HEK293 (cell line): Measurements from ENCODE around the gene CST9.

ENCODE experiments used
- CTCF ChIA-PET: fragments of 350-600 bp; formaldehyde crosslinking; extraction: SDS; loops from one replicate; lab custom pipeline; 2021; ENCODE audit warnings: antibody characterized with exemption; lab: Yijun Ruan, JAX
- POLR2A ChIA-PET: fragments of 300-600 bp; formaldehyde crosslinking; extraction: SDS; loops from one replicate; lab custom pipeline; 2020; ENCODE audit warnings: antibody characterized with exemption, inconsistent platforms; lab: Yijun Ruan, JAX
- H3K27ac ChIP-seq: fragments of 200-500 bp; sonication (Bioruptor generic); 2 replicates; pipeline ENCODE4 v1.5.1; 2014; ENCODE audit warnings: low read depth, low read length, control low read depth, inconsistent platforms; ENCODE audit errors: extremely low read depth
- H3K36me3 ChIP-seq, 2 experiments: fragments of 200-500 bp in 1 of 2; sonication (Bioruptor generic) in 1 of 2; 1 replicate in 1 of 2; 2 replicates in 1 of 2; pipeline ENCODE4 v1.5.1; 2014 to 2017; ENCODE audit warnings: inconsistent platforms in 2 of 2, low read length in 2 of 2; ENCODE audit not compliant: control insufficient read depth in 2 of 2, insufficient read depth in 1 of 2
- H3K4me1 ChIP-seq: fragments of 200-500 bp; sonication (Bioruptor generic); 2 replicates; pipeline ENCODE4 v1.5.1; 2014; ENCODE audit warnings: mild to moderate bottlenecking, low read length, inconsistent platforms; ENCODE audit not compliant: control insufficient read depth, insufficient read depth
- H3K4me3 ChIP-seq: 2 replicates; pipeline ENCODE4 v1.5.1; 2011; ENCODE audit warnings: low read depth, mild to moderate bottlenecking, control low read depth, low read length, moderate library complexity
- H3K9me3 ChIP-seq: fragments of 200-500 bp; sonication (Bioruptor generic); 2 replicates; pipeline ENCODE4 v1.5.1; 2014; ENCODE audit warnings: low read depth, low read length, inconsistent platforms; ENCODE audit not compliant: control insufficient read depth, insufficient read depth
- BCL11A ChIP-seq: fragments of 450-650 bp; formaldehyde crosslinking; IDR thresholded peaks from 2 replicates; pipeline ENCODE4 v1.5.1; 2016; ENCODE audit warnings: low read depth, missing biosample characterization, missing genetic modification characterization
- SP7 ChIP-seq: fragments of 450-650 bp; formaldehyde crosslinking; IDR thresholded peaks from 2 replicates; pipeline ENCODE4 v1.5.1; 2016; ENCODE audit warnings: missing biosample characterization, missing genetic modification characterization
- TCF7L2 ChIP-seq: IDR thresholded peaks from 2 replicates; pipeline ENCODE4 v1.6.1; 2011; ENCODE audit warnings: low read depth, mild to moderate bottlenecking, inconsistent platforms, low read length, moderate library complexity, borderline replicate concordance
- WT1 ChIP-seq: fragments of 450-650 bp; formaldehyde crosslinking; IDR thresholded peaks from 2 replicates; pipeline ENCODE4 v1.5.1; 2016; ENCODE audit warnings: missing biosample characterization, missing genetic modification characterization
- ZBTB48 ChIP-seq: fragments of 450-650 bp; formaldehyde crosslinking; IDR thresholded peaks from 2 replicates; pipeline ENCODE4 v1.5.1; 2016; ENCODE audit warnings: missing biosample characterization, missing genetic modification characterization
- ZNF138 ChIP-seq: fragments of 450-650 bp; formaldehyde crosslinking; IDR thresholded peaks from 2 replicates; pipeline ENCODE4 v1.5.1; 2016; ENCODE audit warnings: missing biosample characterization, missing genetic modification characterization, borderline replicate concordance
- ZNF146 ChIP-seq: fragments of 450-650 bp; formaldehyde crosslinking; IDR thresholded peaks from 2 replicates; pipeline ENCODE4 v1.5.1; 2016; ENCODE audit warnings: missing biosample characterization, missing genetic modification characterization
- ZNF16 ChIP-seq: fragments of 450-650 bp; formaldehyde crosslinking; IDR thresholded peaks from 2 replicates; pipeline ENCODE4 v1.5.1; 2016; ENCODE audit warnings: low read depth, missing biosample characterization, missing genetic modification characterization
- ZNF174 ChIP-seq: fragments of 450-650 bp; formaldehyde crosslinking; IDR thresholded peaks from 2 replicates; pipeline ENCODE4 v1.5.0; 2017; ENCODE audit warnings: missing biosample characterization, mild to moderate bottlenecking, missing genetic modification characterization
- ZNF175 ChIP-seq: fragments of 450-650 bp; formaldehyde crosslinking; IDR thresholded peaks from 2 replicates; pipeline ENCODE4 v1.5.1; 2016; ENCODE audit warnings: missing biosample characterization, missing genetic modification characterization
- ZNF2 ChIP-seq: fragments of 450-650 bp; formaldehyde crosslinking; IDR thresholded peaks from 2 replicates; pipeline ENCODE4 v1.5.1; 2016; ENCODE audit warnings: missing biosample characterization, missing genetic modification characterization
- ZNF302 ChIP-seq: fragments of 450-650 bp; formaldehyde crosslinking; IDR thresholded peaks from 2 replicates; pipeline ENCODE4 v1.5.1; 2016; ENCODE audit warnings: missing biosample characterization, missing genetic modification characterization, low read depth
- ZNF335 ChIP-seq: fragments of 450-650 bp; formaldehyde crosslinking; conservative IDR thresholded peaks from 2 replicates; pipeline ENCODE4 v1.5.1; 2016; ENCODE audit warnings: missing biosample characterization, missing genetic modification characterization
- ZNF621 ChIP-seq: fragments of 450-650 bp; formaldehyde crosslinking; IDR thresholded peaks from 2 replicates; pipeline ENCODE4 v1.5.1; 2017; ENCODE audit warnings: missing biosample characterization, missing genetic modification characterization
- ZNF658 ChIP-seq: fragments of 450-650 bp; formaldehyde crosslinking; IDR thresholded peaks from 2 replicates; pipeline ENCODE4; 2016; ENCODE audit warnings: missing biosample characterization, missing genetic modification characterization
- ZNF830 ChIP-seq: fragments of 450-650 bp; IDR thresholded peaks from 2 replicates; pipeline ENCODE4 v1.5.0; 2018; ENCODE audit warnings: missing biosample characterization, missing genetic modification characterization, low read depth, mild to moderate bottlenecking, moderate library complexity
- ZSCAN23 ChIP-seq: fragments of 450-650 bp; formaldehyde crosslinking; IDR thresholded peaks from 2 replicates; pipeline ENCODE4 v1.5.1; 2016; ENCODE audit warnings: missing biosample characterization, missing genetic modification characterization
- ZXDB ChIP-seq: fragments of 450-650 bp; formaldehyde crosslinking; IDR thresholded peaks from 2 replicates; pipeline ENCODE4 v1.5.1; 2016; ENCODE audit warnings: missing biosample characterization, missing genetic modification characterization
- TF ChIP-seq, protein P1 (sequence below): fragments of 450-650 bp; IDR thresholded peaks from 2 replicates; pipeline ENCODE4 v1.5.1; 2018; ENCODE audit warnings: missing biosample characterization, missing genetic modification characterization
- TF ChIP-seq, protein P2 (sequence below): fragments of 450-650 bp; formaldehyde crosslinking; IDR thresholded peaks from 2 replicates; pipeline ENCODE4 v1.5.1; 2016; ENCODE audit warnings: missing biosample characterization, missing genetic modification characterization
- TF ChIP-seq, protein P3 (sequence below): fragments of 450-650 bp; formaldehyde crosslinking; IDR thresholded peaks from 2 replicates; pipeline ENCODE4 v1.5.1; 2016; ENCODE audit warnings: missing biosample characterization, missing genetic modification characterization
- TF ChIP-seq, protein P4 (sequence below): fragments of 450-650 bp; formaldehyde crosslinking; IDR thresholded peaks from 2 replicates; pipeline ENCODE4 v1.5.1; 2017; ENCODE audit warnings: missing biosample characterization, missing genetic modification characterization

The CST9 gene

DNA sequence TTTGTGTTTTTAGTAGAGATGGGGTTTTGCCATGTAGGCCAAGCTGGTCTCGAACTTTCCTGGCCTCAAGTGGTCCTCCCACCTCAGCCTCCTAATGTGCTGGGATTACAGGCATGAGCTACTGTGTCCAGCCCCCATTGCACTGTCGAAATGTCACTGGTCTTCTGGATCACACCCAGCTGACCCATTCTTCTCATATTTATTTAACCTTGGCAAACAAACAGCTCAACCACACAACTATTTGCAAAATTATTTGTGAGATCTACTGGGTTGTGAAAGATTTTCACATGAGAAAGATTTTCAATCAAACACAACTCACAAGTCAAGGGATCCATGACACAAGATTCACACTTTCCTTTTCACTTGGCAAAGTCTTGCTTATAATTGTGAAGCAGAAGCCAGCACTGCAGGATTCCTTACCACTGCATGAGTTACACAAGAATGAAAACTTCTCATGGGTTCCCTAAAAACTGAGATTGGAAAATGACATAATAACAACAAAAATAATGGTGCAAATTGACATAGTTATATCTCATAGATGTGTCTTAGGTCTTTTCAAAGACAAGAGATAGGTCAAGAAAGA is 35.4 kb downstream of the CST9 start (continued):
- TF ChIP-seq, protein P1, sequence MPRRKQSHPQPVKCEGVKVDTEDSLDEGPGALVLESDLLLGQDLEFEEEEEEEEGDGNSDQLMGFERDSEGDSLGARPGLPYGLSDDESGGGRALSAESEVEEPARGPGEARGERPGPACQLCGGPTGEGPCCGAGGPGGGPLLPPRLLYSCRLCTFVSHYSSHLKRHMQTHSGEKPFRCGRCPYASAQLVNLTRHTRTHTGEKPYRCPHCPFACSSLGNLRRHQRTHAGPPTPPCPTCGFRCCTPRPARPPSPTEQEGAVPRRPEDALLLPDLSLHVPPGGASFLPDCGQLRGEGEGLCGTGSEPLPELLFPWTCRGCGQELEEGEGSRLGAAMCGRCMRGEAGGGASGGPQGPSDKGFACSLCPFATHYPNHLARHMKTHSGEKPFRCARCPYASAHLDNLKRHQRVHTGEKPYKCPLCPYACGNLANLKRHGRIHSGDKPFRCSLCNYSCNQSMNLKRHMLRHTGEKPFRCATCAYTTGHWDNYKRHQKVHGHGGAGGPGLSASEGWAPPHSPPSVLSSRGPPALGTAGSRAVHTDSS (tag by site-specific recombination) = no peak
- TF ChIP-seq TCF7L2 = no peak

DNA sequence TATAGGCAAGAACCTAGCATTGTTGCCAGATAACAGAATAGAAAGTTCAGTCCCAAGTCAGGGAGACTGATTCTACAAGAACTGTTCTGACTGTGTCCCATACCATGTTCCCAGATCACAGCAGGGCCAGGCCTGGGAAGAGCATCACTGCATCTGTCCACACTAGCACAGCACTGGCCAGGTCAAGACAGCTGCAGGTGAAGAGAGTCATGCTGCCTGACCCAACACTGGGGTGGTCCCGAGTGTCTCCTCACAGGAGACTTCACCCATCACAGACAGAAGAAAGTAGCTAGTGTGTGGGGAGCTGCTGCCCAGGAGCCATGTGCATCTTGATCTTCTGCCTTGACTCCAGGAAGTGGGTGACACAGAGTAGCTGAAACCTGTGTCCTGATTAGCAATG is 36.1 kb downstream of the CST9 start:
- Histone ChIP-seq H3K4me3 (no peak overlapping the region), H3K4me1 (no peaks in the 10 kb centered on the region), H3K9me3 (no peaks in the 10 kb centered on the region), H3K36me3 (no peaks in the 10 kb centered on the region), H3K27ac (no peak overlapping the region)
- TF ChIP-seq ZNF830 (tag by site-specific recombination) = no peak
- ChIA-PET POLR2A (no interaction called here), CTCF (no interaction called here)

DNA sequence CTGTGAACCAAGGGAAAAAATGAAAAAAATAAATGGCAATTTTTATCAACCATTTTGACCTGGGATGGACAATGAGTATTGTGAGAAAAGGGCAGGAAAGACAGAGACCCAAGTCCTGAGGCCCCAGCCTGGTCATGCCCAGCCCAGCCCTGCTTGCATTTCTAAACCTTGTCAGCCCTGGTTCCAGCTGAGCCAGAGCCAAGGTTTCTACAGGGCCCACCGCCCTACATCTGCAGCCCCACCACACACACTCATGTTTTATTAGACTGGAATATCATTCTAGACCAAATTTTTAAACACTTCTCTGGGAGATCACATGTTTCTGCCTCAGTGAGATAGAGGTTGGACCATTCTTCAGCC is 36.8 kb downstream of the CST9 start:
- no peaks in the 10 kb centered on the region for H3K36me3 ChIP-seq
- POLR2A ChIA-PET = no interaction called here
- H3K4me1 ChIP-seq = no peaks in the 10 kb centered on the region
- TF ChIP-seq ZNF175 (tag by site-specific recombination) (no peak), ZBTB48 (no peak), ZSCAN23 (tag by site-specific recombination) (no peak), ZNF16 (tag by site-specific recombination) (no peak)
- TF ChIP-seq, protein P2, sequence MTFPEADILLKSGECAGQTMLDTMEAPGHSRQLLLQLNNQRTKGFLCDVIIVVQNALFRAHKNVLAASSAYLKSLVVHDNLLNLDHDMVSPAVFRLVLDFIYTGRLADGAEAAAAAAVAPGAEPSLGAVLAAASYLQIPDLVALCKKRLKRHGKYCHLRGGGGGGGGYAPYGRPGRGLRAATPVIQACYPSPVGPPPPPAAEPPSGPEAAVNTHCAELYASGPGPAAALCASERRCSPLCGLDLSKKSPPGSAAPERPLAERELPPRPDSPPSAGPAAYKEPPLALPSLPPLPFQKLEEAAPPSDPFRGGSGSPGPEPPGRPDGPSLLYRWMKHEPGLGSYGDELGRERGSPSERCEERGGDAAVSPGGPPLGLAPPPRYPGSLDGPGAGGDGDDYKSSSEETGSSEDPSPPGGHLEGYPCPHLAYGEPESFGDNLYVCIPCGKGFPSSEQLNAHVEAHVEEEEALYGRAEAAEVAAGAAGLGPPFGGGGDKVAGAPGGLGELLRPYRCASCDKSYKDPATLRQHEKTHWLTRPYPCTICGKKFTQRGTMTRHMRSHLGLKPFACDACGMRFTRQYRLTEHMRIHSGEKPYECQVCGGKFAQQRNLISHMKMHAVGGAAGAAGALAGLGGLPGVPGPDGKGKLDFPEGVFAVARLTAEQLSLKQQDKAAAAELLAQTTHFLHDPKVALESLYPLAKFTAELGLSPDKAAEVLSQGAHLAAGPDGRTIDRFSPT (tag by site-specific recombination) = no peak
- TF ChIP-seq, all 188 proteins: peak for 0
- CTCF ChIA-PET = no interaction called here
- Histone ChIP-seq H3K4me3 (no peak overlapping the region), H3K27ac (no peak overlapping the region), H3K9me3 (no peaks in the 10 kb centered on the region)

DNA sequence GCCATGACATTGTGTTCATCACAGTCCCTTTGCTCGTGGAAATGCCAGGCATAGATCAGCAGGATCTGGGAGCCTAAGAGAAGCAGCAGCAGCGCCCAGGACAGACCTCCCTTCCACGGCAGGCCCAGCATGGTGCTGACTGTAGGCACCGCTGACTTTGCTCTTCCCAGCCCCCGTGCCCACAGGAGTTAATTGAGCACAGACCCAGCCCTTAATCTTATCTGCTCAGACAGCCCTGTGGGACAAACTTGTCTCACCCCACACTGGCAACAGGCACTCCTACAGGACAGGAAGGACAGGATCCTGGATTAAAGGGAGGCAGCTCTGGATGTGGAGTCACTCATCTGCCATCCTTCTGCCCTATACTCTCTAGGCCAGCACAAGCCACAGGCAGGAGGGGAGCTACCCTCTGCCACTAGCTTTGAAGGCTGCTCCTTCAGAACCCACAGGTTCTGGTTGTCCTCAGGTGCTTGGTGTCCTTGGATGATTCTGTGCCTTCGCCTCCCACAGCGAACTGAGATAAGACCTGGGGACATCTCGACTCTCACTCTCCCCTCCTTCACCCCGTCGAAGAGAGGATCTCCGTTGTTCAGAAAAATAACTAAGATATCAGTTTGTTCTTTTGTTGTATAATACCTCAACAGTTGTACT is 37.3 kb downstream of the CST9 start, which contains the start of gene CST9L:
TSS of gene CST9L (minus strand) at position 165 of the 651 bp plus-strand sequence. CDS start at position 131, 34 bp downstream.
- Histone ChIP-seq H3K9me3 (no peaks in the 10 kb centered on the region), H3K36me3 (no peaks in the 10 kb centered on the region), H3K4me1 (no peaks in the 10 kb centered on the region), H3K27ac (no peak within 1 kb of the TSS), H3K4me3 (no peak within 1 kb of the TSS)
- TF ChIP-seq BCL11A (tag by site-specific recombination) (no peak), ZXDB (tag by site-specific recombination) (no peak), ZNF658 (no peak), WT1 (tag by site-specific recombination) (no peak), ZNF335 (tag by site-specific recombination) (no peak), ZNF302 (no peak), SP7 (tag by site-specific recombination) (no peak), ZNF2 (no peak), ZNF146 (no peak), ZNF621 (tag by site-specific recombination) (no peak), ZNF174 (tag by site-specific recombination) (no peak), ZNF138 (tag by site-specific recombination) (no peak)
- TF ChIP-seq, protein P3, sequence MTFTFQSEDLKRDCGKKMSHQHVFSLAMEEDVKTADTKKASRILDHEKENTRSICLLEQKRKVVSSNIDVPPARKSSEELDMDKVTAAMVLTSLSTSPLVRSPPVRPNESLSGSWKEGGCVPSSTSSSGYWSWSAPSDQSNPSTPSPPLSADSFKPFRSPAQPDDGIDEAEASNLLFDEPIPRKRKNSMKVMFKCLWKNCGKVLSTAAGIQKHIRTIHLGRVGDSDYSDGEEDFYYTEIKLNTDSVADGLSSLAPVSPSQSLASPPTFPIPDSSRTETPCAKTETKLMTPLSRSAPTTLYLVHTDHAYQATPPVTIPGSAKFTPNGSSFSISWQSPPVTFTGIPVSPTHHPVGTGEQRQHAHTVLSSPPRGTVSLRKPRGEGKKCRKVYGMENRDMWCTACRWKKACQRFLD (tag by site-specific recombination) = no peak
- TF ChIP-seq, protein P4, sequence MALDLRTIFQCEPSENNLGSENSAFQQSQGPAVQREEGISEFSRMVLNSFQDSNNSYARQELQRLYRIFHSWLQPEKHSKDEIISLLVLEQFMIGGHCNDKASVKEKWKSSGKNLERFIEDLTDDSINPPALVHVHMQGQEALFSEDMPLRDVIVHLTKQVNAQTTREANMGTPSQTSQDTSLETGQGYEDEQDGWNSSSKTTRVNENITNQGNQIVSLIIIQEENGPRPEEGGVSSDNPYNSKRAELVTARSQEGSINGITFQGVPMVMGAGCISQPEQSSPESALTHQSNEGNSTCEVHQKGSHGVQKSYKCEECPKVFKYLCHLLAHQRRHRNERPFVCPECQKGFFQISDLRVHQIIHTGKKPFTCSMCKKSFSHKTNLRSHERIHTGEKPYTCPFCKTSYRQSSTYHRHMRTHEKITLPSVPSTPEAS (tag by site-specific recombination) = no peak
- CTCF ChIA-PET = no interaction called here
- POLR2A ChIA-PET = no interaction called here
